AG09319 (cell line): ENCODE measurements around the gene SUMF1.

Experiments
- DNase-seq: peaks from one replicate; pipeline ENCODE4 v3.0.0-alpha.2; 2010; ENCODE audit warnings: low read depth; ENCODE audit errors: extremely low read depth
- TF ChIP-seq, protein P1 (sequence below): IDR thresholded peaks from 2 replicates; pipeline ENCODE4 v1.5.1; 2011; ENCODE audit warnings: low read depth, mild to moderate bottlenecking, inconsistent platforms, low read length, moderate library complexity

SUMF1 gene

DNA sequence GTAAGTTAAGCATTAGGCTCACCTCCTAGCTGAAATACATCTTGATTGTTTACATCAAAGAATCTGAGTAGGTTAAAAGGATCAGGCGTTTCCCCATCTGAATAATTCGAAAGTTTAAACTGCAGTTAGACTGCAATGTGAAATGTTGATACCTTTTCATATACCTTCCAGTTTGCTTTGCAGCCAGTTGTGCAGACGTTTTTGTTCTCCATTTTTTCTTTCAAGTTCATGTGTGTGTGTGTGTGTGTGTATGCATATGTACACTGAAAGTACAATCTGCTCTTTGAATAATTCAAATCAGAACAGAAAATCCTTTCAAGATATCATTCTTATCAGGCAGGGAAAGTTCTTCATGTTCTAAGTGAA is 29.0 kb upstream of the SUMF1 start:
- no peak for DNase-seq
- TF ChIP-seq, protein P1, sequence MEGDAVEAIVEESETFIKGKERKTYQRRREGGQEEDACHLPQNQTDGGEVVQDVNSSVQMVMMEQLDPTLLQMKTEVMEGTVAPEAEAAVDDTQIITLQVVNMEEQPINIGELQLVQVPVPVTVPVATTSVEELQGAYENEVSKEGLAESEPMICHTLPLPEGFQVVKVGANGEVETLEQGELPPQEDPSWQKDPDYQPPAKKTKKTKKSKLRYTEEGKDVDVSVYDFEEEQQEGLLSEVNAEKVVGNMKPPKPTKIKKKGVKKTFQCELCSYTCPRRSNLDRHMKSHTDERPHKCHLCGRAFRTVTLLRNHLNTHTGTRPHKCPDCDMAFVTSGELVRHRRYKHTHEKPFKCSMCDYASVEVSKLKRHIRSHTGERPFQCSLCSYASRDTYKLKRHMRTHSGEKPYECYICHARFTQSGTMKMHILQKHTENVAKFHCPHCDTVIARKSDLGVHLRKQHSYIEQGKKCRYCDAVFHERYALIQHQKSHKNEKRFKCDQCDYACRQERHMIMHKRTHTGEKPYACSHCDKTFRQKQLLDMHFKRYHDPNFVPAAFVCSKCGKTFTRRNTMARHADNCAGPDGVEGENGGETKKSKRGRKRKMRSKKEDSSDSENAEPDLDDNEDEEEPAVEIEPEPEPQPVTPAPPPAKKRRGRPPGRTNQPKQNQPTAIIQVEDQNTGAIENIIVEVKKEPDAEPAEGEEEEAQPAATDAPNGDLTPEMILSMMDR = no peak

DNA sequence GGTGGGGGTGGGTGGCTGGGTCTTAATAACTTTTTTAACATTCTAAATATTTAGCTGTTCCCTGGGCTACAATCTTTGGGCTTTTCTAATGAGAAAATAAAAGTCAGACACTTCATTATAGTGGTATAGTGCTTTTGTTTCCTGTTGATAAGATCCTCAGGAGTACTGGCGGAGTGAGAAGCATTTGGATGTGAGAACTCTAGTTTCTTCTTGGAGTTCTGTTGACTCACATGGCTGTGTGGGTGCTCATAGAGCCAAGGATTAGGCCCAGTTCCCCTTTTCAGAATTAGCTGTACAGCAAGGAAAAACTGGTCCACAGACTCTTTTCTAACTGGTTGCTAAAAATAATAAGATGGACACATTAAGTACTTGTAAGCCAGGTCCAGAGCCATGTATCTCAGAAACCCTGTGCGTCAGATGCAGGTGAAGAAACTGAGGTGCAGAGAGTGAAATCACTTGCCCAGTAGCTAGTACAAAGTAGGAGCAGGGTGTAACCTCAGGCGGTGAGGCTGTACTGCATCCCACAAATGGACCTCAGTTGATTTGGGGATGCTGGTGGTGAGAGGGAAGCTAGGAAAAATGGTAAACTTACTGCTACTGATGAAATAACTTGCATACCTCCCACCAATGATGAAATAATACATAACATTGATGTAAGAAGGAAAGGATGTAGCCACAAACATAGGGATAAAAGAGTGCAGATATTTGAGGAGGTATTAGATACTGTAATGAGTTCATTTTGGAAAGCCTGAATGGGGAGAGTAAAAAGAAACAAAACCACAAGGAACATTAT is 28.4 kb upstream of the SUMF1 start:
- TF ChIP-seq, protein P1 = no peak
- no peak for DNase-seq

- TF ChIP-seq, protein P1 = no peak
- no peak for DNase-seq
Measured at GRCh38 chr3:4494895-4495264, 27.8 kb upstream of the SUMF1 start.

DNA sequence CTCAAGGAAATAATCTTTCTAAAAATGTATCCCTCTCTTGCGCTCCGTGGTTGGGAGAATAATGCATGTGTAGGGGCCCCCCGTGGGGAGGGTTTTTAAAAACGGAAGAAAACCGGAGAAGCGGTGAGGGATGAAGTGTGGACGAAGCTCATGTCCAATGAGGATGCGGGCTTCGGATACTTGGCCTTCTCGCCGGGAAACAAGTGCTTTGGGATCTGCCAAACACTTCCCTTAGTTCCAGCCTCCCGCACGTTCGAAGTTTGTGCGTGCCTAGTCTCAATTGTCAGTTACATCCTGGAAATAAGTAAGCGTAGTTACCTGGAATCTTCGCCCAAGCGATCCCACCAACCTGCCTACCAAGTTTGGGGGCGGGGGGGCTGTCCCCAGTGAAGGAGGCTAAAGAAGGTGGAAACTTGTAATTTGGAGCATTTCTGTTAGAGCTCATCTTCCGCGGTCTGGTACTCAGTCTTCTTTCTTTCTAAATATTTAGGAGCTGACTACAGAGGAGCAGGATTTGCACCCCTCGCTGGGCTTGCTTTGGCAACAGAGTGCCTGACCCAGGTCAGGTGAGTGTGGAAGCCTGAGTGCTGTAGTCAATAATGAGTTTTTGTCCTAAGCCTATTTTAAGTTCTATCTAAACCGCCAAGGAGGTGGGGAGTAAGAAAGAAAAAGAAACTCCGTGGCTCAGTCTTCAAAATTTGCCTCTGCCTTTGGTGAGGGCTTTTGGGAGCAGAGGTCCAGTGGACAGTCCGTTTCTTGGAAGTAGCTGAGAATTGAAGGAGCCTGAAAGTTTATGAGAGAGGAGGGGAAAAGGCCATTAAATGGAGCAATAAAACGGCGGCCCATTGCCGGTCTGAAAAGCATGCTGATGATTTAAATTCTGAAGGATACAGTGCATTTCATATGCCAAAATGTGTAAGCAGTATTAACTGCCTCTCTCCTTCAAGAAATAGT is 27.1 kb upstream of the SUMF1 start:
- TF ChIP-seq, protein P1 = no peak
- DNase-seq = no peak

DNA sequence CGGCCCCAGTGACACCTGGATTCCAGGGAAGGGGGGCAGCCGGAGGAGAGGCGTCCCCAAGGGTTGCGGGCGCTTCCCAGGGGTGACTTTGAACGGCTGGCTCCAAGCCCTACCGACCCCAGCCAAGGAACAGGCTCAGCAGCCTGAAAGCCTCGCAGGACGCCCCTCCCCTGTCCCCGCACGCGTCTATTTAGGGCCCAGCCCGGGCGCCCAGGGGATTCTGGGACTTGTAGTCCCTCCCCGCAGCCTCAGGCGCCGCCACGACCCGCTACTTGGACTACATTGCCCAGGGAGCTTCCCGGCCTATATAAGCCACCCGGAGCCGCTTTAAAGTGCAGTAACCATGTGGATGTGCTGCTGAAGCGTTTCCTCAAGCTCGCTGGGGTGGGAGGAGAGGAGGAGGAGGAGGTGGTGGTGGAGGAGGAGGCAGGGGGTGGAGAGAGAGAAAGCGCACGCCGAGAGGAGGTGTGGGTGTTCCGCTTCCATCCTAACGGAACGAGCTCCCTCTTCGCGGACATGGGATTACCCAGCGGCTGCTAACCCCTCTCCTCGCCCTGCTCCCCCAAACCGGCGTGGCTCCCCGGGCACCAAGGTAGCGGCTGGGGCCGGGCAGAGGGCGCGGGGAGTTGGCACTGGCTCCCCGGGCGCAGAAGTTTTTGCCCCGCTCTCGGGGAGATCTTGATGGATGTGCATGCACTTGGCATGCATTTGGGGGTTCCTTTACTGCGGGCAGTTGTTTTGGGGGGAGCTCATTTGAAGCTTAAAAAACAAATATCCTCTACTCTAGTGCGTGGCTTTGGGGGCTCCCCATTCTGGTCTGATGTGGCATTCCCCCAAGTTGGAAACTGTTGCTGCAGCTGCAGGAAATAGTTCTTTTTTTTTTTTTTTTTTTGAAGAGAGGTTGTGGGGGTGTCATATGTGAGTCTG is 26.2 kb upstream of the SUMF1 start, which contains the start of gene ITPR1:
ITPR1 (plus strand) TSS at position 335 of the 927 bp plus-strand sequence. CDS start 23,144 bp downstream, outside the sequence.
- TF ChIP-seq, protein P1 = no peak
- peak; percentile 96 for DNase-seq

- TF ChIP-seq, protein P1 = no peak
- DNase-seq = no peak
Measured at GRCh38 chr3:4492208-4493013, 25.3 kb upstream of the SUMF1 start.
